HG03108 (cell line): Measurements from ENCODE around the gene HNRNPCL4.
"Not testable (repeated sequence)": the region's sequence is repeated elsewhere in the genome, so short reads cannot be mapped to it uniquely, and the experiment has no call there.

Experiments
- ATAC-seq: cut with Tn5 transposase; IDR thresholded peaks from one replicate; pipeline ENCODE4 v1.9.1; 2021; ENCODE audit warnings: moderate library complexity; ENCODE audit not compliant: unreplicated experiment

The HNRNPCL4 gene

GRCh38 chr1:13165531-13165930 is at the start of gene HNRNPCL4:
HNRNPCL4 (minus strand) TSS chr1:13165631; CDS start chr1:13165467, 164 bp downstream.
- ATAC-seq, result not testable (repeated sequence)

- ATAC-seq, result not testable (repeated sequence)
These were observed 43.3 kb upstream of the HNRNPCL4 start for GRCh38 chr1:13208712-13209111.

GRCh38 chr1:13201309-13201708 is 35.9 kb upstream of the HNRNPCL4 start, which contains the start of gene PRAMEF13:
PRAMEF13 (minus strand) TSS chr1:13201409; CDS start chr1:13199589, 1,820 bp downstream.
- not testable (repeated sequence) for ATAC-seq

GRCh38 chr1:13171548-13171947 is 6.1 kb upstream of the HNRNPCL4 start, which contains the start of gene PRAMEF9:
PRAMEF9 (plus strand) TSS chr1:13171848; CDS start chr1:13175281, 3,433 bp downstream.
- ATAC-seq, result not testable (repeated sequence)

GRCh38 chr1:13155909-13156308 is 9.5 kb downstream of the HNRNPCL4 start, which contains the start of gene PRAMEF26:
PRAMEF26 (minus strand) TSS chr1:13156009; CDS start chr1:13153095, 2,914 bp downstream.
- ATAC-seq, result not testable (repeated sequence)

- ATAC-seq, result not testable (repeated sequence)
These were observed 48.7 kb downstream of the HNRNPCL4 start, which contains the start of gene HNRNPCL2 for GRCh38 chr1:13116754-13117153. HNRNPCL2 (minus strand) TSS chr1:13116854; CDS start chr1:13116400, 454 bp downstream.
